NCI-H2227 treated with DMSO at 0.1 percent for 48 hours (cell line): ENCODE data around the gene CNKSR2.
"Not testable (repeated sequence)": the region's sequence is repeated elsewhere in the genome, so short reads cannot be mapped to it uniquely, and the experiment has no call there.

Experiments used
- DNase-seq: peaks from one replicate; lab custom pipeline; 2025; lab: John Stamatoyannopoulos, UW

CNKSR2 gene

GRCh38 chrX:21440911-21441310, 66.7 kb downstream of the CNKSR2 start:
- DNase-seq = no peak

DNA sequence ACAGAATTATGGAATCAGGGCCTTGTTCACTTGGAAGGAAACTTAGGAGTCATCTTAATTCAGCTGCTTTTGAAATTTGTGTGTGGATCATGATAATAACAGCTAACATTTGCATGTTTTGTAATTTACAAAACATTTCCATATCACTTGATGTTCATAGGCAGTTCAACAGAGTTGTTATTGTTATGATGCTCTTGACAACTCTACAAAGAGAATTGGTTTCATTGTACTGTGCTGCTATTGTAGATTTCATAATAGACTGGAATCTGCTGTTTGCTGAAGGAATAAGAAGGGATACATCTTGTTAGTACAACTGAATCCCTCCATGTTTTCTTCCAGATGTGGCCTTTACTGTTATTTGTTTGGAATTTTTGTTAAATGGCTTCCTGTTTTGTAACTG, 83.5 kb downstream of the CNKSR2 start:
- DNase-seq = no peak

GRCh38 chrX:21469071-21469470, 94.9 kb downstream of the CNKSR2 start:
- DNase-seq = no peak

- no peak for DNase-seq
Measured at GRCh38 chrX:21476909-21477308, 102.7 kb downstream of the CNKSR2 start.

DNA sequence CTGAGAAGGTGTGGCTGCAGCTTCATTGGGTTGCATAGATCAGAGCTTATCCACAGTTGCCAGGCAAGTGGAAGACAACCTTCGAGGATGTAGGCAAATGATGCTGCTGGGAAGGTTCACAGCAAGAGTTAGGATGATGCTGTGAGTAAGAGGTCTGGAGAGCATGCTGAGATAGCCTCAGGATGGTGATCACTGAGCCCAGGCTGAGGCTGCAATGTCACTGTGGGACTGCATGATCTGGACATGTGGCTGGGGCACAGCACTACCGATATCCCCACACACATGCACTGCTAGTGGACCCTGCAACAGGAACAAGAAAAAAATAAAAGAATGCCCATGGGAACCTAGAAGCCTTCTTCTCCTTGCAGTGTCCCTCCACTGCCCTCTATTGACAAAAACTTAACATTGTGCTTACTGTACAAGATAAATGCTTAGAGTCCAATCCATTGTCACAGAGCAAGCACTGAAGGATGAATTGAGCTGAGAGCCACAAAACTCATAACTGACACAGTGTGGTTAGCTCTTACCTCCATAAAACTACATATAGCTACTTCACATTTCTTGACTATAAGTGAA, 105.6 kb downstream of the CNKSR2 start:
- peak; percentile 59 for DNase-seq

- DNase-seq = no peak
Measured at GRCh38 chrX:21481761-21482160, 107.5 kb downstream of the CNKSR2 start.

DNA sequence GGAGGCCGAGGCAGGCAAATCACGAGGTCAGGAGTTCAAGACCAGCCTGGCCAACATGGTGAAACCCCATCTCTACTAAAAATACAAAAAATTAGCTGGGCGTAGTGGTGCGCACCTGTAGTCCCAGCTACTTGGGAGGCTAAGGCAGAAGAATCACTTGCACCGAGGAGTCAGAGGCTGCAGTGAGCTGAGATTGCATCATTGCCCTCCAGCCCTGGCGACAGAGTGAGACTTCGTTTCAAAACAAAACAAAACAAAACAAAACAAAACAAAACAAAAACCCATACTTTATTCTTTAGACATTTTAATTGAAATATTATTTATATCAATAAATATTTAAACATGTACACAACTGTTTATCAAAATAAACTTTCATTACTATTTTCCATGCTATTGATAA, 109.8 kb downstream of the CNKSR2 start:
- not testable (repeated sequence) for DNase-seq

DNA sequence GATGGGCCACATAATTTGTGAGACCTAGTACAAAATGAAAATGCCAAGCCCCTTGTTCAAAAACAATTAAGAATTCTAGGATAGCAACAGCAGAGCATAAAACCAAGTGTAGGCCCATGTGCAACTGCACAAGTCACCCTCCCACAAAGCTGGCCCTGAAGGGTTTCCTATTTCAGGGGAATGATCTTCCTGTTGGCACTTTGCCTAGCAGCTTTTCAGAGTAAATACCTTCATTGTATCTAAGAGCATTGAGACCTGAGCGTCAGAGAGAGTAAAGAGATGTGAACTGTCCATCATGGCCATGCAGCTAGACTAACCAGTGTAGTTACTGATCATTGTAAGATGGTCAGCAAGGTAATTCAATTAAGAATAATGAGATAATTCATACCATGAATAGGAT, 113.6 kb downstream of the CNKSR2 start:
- peak; percentile 38 for DNase-seq

- DNase-seq = no peak
Measured at GRCh38 chrX:21490341-21490740, 116.1 kb downstream of the CNKSR2 start.

GRCh38 chrX:21493226-21493830, 119.1 kb downstream of the CNKSR2 start:
- DNase-seq = no peak

DNA sequence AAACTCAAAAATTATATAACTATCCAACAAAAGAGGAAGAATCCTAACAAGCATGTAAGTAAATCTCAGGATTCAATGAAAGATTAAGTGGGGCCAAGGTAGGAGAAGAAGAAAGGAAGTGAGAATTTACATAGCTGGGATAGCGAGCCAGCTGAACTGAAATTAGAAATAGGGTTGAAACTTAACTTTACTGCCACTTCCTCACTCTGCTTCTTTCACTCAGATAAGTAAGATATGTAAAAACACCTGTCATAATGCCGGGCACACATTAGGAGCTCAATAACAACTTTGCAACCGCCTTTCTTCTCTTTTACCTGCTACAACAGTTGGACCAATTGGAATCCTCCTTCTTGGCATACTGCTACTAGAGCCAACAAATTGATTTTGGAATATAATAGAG, 129.4 kb downstream of the CNKSR2 start:
- no peak for DNase-seq

DNA sequence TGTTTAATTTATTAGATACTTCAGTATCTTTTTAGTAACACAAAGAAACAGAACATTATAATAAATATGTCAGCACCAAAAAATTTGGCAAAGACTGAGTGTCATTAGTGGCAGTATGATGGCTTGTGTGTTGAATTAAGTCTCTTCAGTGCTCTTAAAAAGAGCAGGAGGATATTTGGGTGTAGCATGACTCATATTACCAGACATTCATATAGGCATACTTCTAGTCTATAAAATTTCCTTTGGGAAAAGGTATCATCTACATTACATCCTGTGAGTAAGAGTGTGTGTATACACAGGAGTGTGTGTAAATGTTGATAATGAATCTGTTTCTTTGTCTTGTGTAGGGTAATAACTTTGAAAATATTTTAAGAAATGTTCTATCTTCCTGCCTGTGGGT, 135.7 kb downstream of the CNKSR2 start:
- DNase-seq = no peak

GRCh38 chrX:21524008-21524407, 149.8 kb downstream of the CNKSR2 start:
- DNase-seq = no peak

GRCh38 chrX:21528076-21528475, 153.9 kb downstream of the CNKSR2 start:
- no peak for DNase-seq

- DNase-seq = no peak
Measured at GRCh38 chrX:21529771-21530170, 155.6 kb downstream of the CNKSR2 start.

GRCh38 chrX:21544642-21545041, 170.4 kb downstream of the CNKSR2 start:
- not testable (repeated sequence) for DNase-seq

DNA sequence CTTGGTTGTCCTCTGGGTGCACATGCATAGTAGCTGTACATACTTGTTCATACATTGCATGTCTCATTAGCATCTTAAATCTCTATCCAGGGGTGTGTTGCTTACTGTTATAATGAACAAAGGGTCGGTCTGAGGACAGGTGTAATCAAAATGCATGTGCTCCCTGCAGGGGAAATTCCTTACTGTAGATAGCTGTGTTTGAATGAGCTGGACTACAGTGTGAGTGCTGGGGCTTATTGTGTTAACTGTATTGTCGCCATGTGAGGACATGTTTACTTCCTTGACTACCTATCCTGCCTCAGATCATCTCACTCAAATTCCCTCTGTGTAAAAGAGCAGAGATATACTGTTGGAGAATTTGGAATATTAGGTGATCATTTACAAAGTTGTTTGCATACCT, 185.2 kb downstream of the CNKSR2 start:
- DNase-seq = no peak

DNA sequence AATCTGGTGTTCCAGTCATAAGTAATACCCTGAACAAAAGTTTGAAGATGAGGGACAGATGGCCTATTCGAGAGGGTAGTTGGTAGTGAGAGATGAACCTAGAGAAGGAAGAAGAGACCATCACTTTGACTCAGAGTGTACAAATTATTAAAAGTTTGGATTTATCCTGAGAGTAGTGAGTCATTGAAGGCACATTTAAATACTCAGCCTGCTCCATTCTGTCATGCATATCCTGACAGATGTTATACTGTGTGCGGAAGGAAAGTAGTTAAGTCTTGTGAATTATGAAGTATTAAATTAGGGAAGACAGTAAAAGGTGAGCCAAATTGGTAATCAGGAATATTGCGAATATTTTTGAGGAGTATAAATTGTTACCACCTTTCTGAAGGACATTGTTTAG, 190.8 kb downstream of the CNKSR2 start:
- no peak for DNase-seq

GRCh38 chrX:21574793-21575192, 200.6 kb downstream of the CNKSR2 start:
- no peak for DNase-seq

DNA sequence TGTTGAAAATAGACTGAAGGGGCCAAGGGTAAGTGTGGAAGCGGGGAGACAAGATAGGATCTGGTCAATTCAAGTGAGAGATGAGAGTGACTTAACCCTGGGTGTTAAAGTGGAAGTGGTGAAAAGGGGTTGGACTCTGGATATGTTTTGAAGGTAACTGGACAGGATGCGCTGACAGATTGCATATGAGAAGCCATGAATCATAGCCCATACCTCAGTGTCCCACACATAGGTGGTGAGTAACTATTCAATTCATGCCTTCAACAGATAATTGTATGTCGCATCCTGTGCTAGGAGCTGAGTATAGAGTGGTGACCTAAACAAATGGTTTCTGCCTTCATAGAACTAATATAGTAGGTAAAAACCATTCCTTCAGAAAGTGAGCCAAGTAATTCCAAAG, 207.3 kb downstream of the CNKSR2 start:
- DNase-seq = no peak

GRCh38 chrX:21586001-21586400, 211.8 kb downstream of the CNKSR2 start:
- no peak for DNase-seq

DNA sequence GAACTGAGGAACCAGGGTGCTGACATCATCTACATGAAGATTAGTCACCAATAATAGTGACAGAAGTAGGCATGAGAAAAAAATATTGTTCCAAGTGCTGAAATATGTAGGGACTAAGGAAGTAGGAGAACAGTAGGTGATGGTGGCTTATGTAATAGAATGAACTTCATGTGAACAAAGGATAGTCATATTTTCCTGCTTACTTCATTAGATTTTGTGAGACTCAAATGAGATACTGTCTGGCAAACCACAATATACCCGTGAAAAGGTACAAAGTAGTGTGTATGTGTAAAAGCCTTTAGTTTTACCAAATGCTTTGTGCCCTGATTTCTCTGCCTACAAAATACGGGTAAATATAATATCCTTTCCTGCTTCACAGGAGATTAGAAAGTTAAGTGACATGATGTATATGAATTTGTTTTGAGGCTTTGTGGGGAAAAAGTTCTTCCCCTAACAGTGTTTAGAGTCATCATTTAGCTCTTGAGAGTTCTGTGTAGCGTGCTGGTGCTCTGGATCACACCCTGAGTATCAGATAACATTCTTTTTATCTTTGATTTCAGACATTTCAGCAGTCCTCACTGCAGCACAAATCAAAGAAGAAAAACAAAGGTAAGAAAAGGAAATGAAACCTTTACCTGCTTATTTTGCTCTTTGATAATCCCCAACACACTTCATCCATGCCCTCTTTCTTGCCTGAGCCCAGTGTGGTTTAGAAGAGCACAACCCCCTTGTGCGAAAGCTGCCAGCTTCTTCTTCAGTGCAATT, 216.0 kb downstream of the CNKSR2 start:
- DNase-seq = no peak

DNA sequence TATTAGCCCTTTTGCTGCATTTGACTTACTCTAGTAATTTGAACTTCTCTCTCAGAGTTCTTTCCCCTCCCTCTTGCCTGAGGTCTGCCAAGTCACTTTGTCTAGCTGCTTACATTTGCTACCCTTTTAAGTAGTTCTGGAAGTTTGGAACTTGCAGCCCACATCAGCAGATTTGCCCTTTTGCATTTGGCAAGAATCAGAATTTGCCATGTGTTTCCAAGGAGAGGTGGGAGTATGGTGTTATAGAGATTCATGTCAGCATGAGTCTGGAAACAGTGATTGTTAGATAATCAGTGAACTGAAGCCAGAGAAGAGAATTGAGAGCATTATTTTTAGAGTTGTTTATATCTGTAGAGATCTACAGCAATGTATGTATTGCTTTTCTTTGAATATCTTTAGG, 231.8 kb downstream of the CNKSR2 start:
- no peak for DNase-seq

GRCh38 chrX:21610168-21610567, 235.9 kb downstream of the CNKSR2 start:
- DNase-seq = no peak
